SK-N-SH (cell line): ENCODE measurements around the gene PAX2. TPM values are rescaled to one million over a fixed set of nuclear protein-coding genes. Genes with fewer than 3 reads are reported as not detected.

Experiments
- CTCF ChIA-PET: fragments of 300-600, 350-600 bp; formaldehyde crosslinking; extraction: SDS; loops from one replicate; lab custom pipeline; 2021; lab: Yijun Ruan, JAX
- POLR2A ChIA-PET: fragments of 350-600 bp; sonication (Branson Sonifier 250); formaldehyde crosslinking; extraction: SDS; loops from one replicate; lab custom pipeline; 2020; ENCODE audit warnings: antibody characterized with exemption, inconsistent platforms; lab: Yijun Ruan, JAX
- DNase-seq: peaks from one replicate; pipeline ENCODE4 v3.0.0; 2012
- H2AFZ ChIP-seq: fragments of 200-600 bp; sonication (generic); 2 replicates; pipeline ENCODE4 v1.8.1; 2016; ENCODE audit warnings: antibody characterized with exemption, mild to moderate bottlenecking, low read depth
- H3F3A ChIP-seq: fragments of 200-600 bp; sonication (generic); replicated peaks from 2 replicates; pipeline ENCODE3; 2016; ENCODE audit warnings: antibody characterized with exemption, mild to moderate bottlenecking; ENCODE audit not compliant: insufficient read depth
- H3K27ac ChIP-seq, 2 experiments: fragments of 200-500 bp in 1 of 2; fragments of 200-600 bp in 1 of 2; sonication (Bioruptor generic) in 1 of 2; sonication (generic), shearing (Covaris generic) in 1 of 2; 2 replicates each; pipeline versions ENCODE4 v1.5.1 to v1.6.1; 2014 to 2016; ENCODE audit warnings: low read depth in 2 of 2, inconsistent platforms in 1 of 2, low read length in 1 of 2, mild to moderate bottlenecking in 1 of 2, mixed read lengths in 1 of 2
- H3K27me3 ChIP-seq: fragments of 200-600 bp; sonication (generic), shearing (Covaris generic); 2 replicates; pipeline ENCODE4 v1.6.1; 2016; ENCODE audit warnings: mixed run types; ENCODE audit not compliant: insufficient read depth
- H3K36me3 ChIP-seq, 2 experiments: fragments of 200-500 bp in 1 of 2; fragments of 200-600 bp in 1 of 2; sonication (Bioruptor generic) in 1 of 2; sonication (generic) in 1 of 2; replicated peaks in 1 of 2; 2 replicates each; pipeline versions ENCODE3 to v1.5.1; 2014 to 2016; ENCODE audit warnings: low read length in 1 of 2, mild to moderate bottlenecking in 1 of 2; ENCODE audit not compliant: insufficient read depth in 2 of 2, control insufficient read depth in 1 of 2
- H3K4me1 ChIP-seq, 2 experiments: fragments of 200-500 bp in 1 of 2; fragments of 200-600 bp in 1 of 2; sonication (Bioruptor generic) in 1 of 2; sonication (generic), shearing (Covaris generic) in 1 of 2; 2 replicates each; pipeline versions ENCODE4 v1.5.1 to v1.6.1; 2014 to 2016; ENCODE audit warnings: low read depth in 1 of 2, low read length in 1 of 2, mixed run types in 1 of 2; ENCODE audit not compliant: insufficient read depth in 2 of 2, control insufficient read depth in 1 of 2
- H3K4me2 ChIP-seq: fragments of 200-600 bp; sonication (generic), shearing (Covaris generic); 2 replicates; pipeline ENCODE4 v1.6.1; 2017; ENCODE audit warnings: mixed run types
- H3K4me3 ChIP-seq, 2 experiments: fragments of 200-500 bp in 1 of 2; fragments of 200-600 bp in 1 of 2; sonication (Bioruptor generic) in 1 of 2; sonication (generic), shearing (Covaris generic) in 1 of 2; 2 replicates each; pipeline versions ENCODE4 v1.5.1 to v1.8.1; 2014 to 2016; ENCODE audit warnings: low read depth in 2 of 2, inconsistent platforms in 1 of 2, low read length in 1 of 2, mild to moderate bottlenecking in 1 of 2, mixed read lengths in 1 of 2, moderate library complexity in 1 of 2
- H3K79me2 ChIP-seq: fragments of 200-600 bp; sonication (generic); 2 replicates; pipeline ENCODE4 v1.8.1; 2017; ENCODE audit warnings: mild to moderate bottlenecking; ENCODE audit not compliant: insufficient read depth
- H3K9ac ChIP-seq: fragments of 200-600 bp; sonication (generic); 2 replicates; pipeline ENCODE4 v1.6.1; 2017; ENCODE audit warnings: mixed run types
- H3K9me2 ChIP-seq: fragments of 200-600 bp; sonication (generic); 2 replicates; pipeline ENCODE4 v1.6.1; 2017; ENCODE audit warnings: mixed run types
- H3K9me3 ChIP-seq: fragments of 200-600 bp; sonication (generic); 2 replicates; pipeline ENCODE4 v1.6.1; 2017; ENCODE audit warnings: mixed run types, mild to moderate bottlenecking, moderate library complexity
- H4K20me1 ChIP-seq: fragments of 200-600 bp; sonication (generic); 2 replicates; pipeline ENCODE4 v1.6.1; 2017; ENCODE audit warnings: mild to moderate bottlenecking, mixed run types; ENCODE audit not compliant: insufficient read depth
- CTCF ChIP-seq: fragments of 200-600 bp; sonication (generic); IDR thresholded peaks from 2 replicates; pipeline ENCODE4 v1.6.1; 2017; ENCODE audit warnings: antibody characterized with exemption, mild to moderate bottlenecking, moderate library complexity
- EP300 ChIP-seq, 2 experiments: IDR thresholded peaks; 2 replicates each; pipeline versions ENCODE4 v1.4.0 to v1.6.1; 2012; ENCODE audit warnings: borderline replicate concordance in 1 of 2, low read depth in 1 of 2, low read length in 1 of 2
- EZH2phosphoT487 ChIP-seq: fragments of 200-600 bp; sonication (generic); IDR thresholded peaks from 2 replicates; pipeline ENCODE4 v1.6.1; 2017; ENCODE audit warnings: low read depth, mixed run types, mild to moderate bottlenecking, antibody characterized with exemption, moderate library complexity, borderline replicate concordance
- GABPA ChIP-seq: IDR thresholded peaks from 2 replicates; pipeline ENCODE4 v1.4.0; 2012; ENCODE audit warnings: low read depth, mild to moderate bottlenecking
- MXI1 ChIP-seq: IDR thresholded peaks from 2 replicates; pipeline ENCODE4 v1.6.1; 2012; ENCODE audit warnings: mild to moderate bottlenecking, low read depth, low read length, improper control_type of control experiment
- POLR2AphosphoS5 ChIP-seq: IDR thresholded peaks from 2 replicates; pipeline ENCODE4 v1.6.1; 2012; ENCODE audit warnings: low read depth, low read length
- RAD21 ChIP-seq: IDR thresholded peaks from 2 replicates; pipeline ENCODE4 v1.6.1; 2012; ENCODE audit warnings: mild to moderate bottlenecking, low read length
- RCOR1 ChIP-seq: fragments of 150-350 bp; IDR thresholded peaks from 2 replicates; pipeline ENCODE4 v1.6.1; 2017; ENCODE audit warnings: antibody characterized with exemption, low read length
- RXRA ChIP-seq: IDR thresholded peaks from 2 replicates; pipeline ENCODE4 v1.4.0; 2012; ENCODE audit warnings: low read depth, mild to moderate bottlenecking, borderline replicate concordance
- SIN3A ChIP-seq: IDR thresholded peaks from 2 replicates; pipeline ENCODE4 v1.6.1; 2012; ENCODE audit warnings: low read depth, mild to moderate bottlenecking, low read length, moderate library complexity, borderline replicate concordance
- SMC3 ChIP-seq: IDR thresholded peaks from 2 replicates; pipeline ENCODE4 v1.6.1; 2012; ENCODE audit warnings: low read depth, low read length, improper control_type of control experiment
- TAF1 ChIP-seq: IDR thresholded peaks from 2 replicates; pipeline ENCODE4 v1.6.1; 2012; ENCODE audit warnings: low read depth, mild to moderate bottlenecking, low read length, moderate library complexity, borderline replicate concordance
- TCF12 ChIP-seq: IDR thresholded peaks from 2 replicates; pipeline ENCODE4 v1.4.0; 2012
- TEAD4 ChIP-seq: IDR thresholded peaks from 2 replicates; pipeline ENCODE4 v1.4.0; 2012; ENCODE audit warnings: mild to moderate bottlenecking, borderline replicate concordance; ENCODE audit not compliant: insufficient read depth
- USF1 ChIP-seq: IDR thresholded peaks from 2 replicates; pipeline ENCODE4 v1.4.0; 2012; ENCODE audit warnings: low read depth, borderline replicate concordance
- USF2 ChIP-seq: fragments of 150-350 bp; IDR thresholded peaks from 2 replicates; pipeline ENCODE4 v1.6.1; 2017; ENCODE audit warnings: antibody characterized with exemption, low read length, low read depth, borderline replicate concordance
- ZBTB33 ChIP-seq: IDR thresholded peaks from 2 replicates; pipeline ENCODE4 v1.4.0; 2012; ENCODE audit warnings: low read depth, borderline replicate concordance
- WGBS: methylation state at CpG from one replicate; pipeline ENCODE4 v1.1.6; 2017; ENCODE audit warnings: low lambda C conversion rate; 5-methylcytosine and 5-hydroxymethylcytosine counted together
- polyA plus RNA-seq, 3 experiments: library from polyadenylated mRNA; depleted of rRNA; stranded (reverse); fragments of >200 nt; gene quantifications; 2 replicates each; pipeline ENCODE4 v1.2.3, GENCODE V29; 2012

Gene PAX2
- polyA plus RNA-seq, 1 of the 3 experiments (the other 2 are of a cell fraction): not detected

GRCh38 chr10:100759331-100759730, 13.9 kb downstream of the PAX2 start:
- no peak overlapping the region for H2AFZ ChIP-seq
- 38% methylated on average over 4 of the region's 4 CpGs for WGBS
- peaks cover 67% of the 10 kb centered on the region for H3K27me3 ChIP-seq
- H3F3A ChIP-seq: no peaks in the 10 kb centered on the region
- H3K36me3 ChIP-seq: no peaks in the 10 kb centered on the region
- no peak overlapping the region for H3K4me2 ChIP-seq
- POLR2A ChIA-PET: no interaction called here
- H3K9ac ChIP-seq: no peak overlapping the region
- TF ChIP-seq ZBTB33 (no peak), USF1 (no peak), GABPA (no peak), EP300 (IDR thresholded peaks at IDR 0.05; ENCODE audit: borderline replicate concordance in 1 of 2, low read depth in 1 of 2, low read length in 1 of 2) (no peak), MXI1 (no peak), CTCF (no peak), SMC3 (no peak; the same call in 1 of the 2 replicates), TEAD4 (no peak), POLR2AphosphoS5 (no peak), TAF1 (no peak), TCF12 (no peak), EZH2phosphoT487 (no peak), USF2 (no peak), RCOR1 (no peak), SIN3A (no peak), RAD21 (no peak; the same call in 1 of the 2 replicates), RXRA (no peak)
- no peaks in the 10 kb centered on the region for H3K79me2 ChIP-seq
- no peak overlapping the region for H3K27ac ChIP-seq
- no peaks in the 10 kb centered on the region for H3K9me2 ChIP-seq
- peak; percentile 34 for DNase-seq
- H3K4me3 ChIP-seq: no peak overlapping the region
- peaks cover 0 to 7% of the 10 kb centered on the region in 2 experiments; a peak in 1 of 4 replicates for H3K4me1 ChIP-seq
- H3K9me3 ChIP-seq: no peaks in the 10 kb centered on the region
- CTCF ChIA-PET: interaction anchor here (0.8 to 1.9 kb wide), 9 partner anchors 12 to 197 kb away, joined by 3 to 17 read pairs (median 3); no protein-coding TSS in a partner anchor
- H4K20me1 ChIP-seq: no peaks in the 10 kb centered on the region
